ENCODE data around the gene FOXB1. TPM values are rescaled to one million over a fixed set of nuclear protein-coding genes. Genes with fewer than 3 reads are reported as not detected.

FOXB1 gene
- total and polyA plus RNA-seq, 7 donors, result 0.09 TPM; not detected in 6

- Histone ChIP-seq H3K36me3 (no peaks in the 10 kb centered on the region), H3K9me3 (no peaks in the 10 kb centered on the region), H3K27me3 (peaks cover 81 to 100% (median 98%) of the 10 kb centered on the region in 3 donors), H3K27ac (no peak overlapping the region), H3K4me1 (peaks cover 0 to 40% (median 31%) of the 10 kb centered on the region in 4 donors), H3K4me3 (peak overlapping the region in 2 of 4 donors; percentile 41 to 45)
- intact Hi-C loops (cut with DNase I), result no loop called here
- TF ChIP-seq POLR2A (IDR thresholded peaks at IDR 0.05) (no peak), POLR2AphosphoS5 (IDR thresholded peaks at IDR 0.05) (no peak), EP300 (IDR thresholded peaks at IDR 0.05) (no peak), CTCF (IDR thresholded peaks at IDR 0.05) (no peak)
- 2% methylated on average over 44 of the region's 44 CpGs for WGBS, 2 donors
- DNase-seq, result no peak
Measured at GRCh38 chr15:60004846-60005351, 788 bp downstream of the FOXB1 start.

DNA sequence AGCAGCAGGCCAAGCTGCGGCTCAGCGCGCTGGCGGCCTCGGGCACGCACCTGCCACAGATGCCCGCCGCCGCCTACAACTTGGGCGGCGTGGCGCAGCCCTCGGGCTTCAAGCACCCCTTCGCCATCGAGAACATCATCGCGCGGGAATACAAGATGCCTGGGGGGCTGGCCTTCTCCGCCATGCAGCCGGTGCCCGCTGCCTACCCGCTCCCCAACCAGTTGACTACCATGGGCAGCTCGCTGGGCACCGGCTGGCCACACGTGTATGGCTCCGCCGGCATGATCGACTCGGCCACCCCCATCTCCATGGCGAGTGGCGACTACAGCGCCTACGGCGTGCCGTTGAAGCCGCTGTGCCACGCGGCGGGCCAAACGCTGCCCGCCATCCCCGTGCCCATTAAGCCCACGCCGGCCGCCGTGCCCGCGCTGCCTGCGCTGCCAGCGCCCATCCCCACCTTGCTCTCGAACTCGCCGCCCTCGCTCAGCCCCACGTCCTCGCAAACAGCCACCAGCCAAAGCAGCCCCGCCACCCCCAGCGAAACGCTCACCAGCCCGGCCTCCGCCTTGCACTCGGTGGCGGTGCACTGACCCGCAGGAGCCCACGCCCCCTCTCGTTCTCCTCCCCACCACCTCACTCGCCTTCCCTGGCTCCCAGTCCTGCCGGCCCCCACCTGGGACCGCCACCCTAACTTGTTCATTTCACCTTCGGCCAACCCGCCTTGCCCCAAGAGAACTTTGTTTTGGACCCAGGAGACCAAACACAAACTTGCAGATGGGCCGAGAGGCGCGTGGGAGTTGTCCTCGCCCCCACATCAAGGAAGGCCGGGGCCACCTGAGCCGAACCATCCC lies 1.5 kb downstream of the FOXB1 start:
- intact Hi-C loops (cut with DNase I), result no loop called here
- H3K9me3 ChIP-seq, result no peaks in the 10 kb centered on the region
- H3K4me3 ChIP-seq, result peak overlapping the region in 3 of 4 donors; percentile 23 to 45 (median 41)
- peaks cover 0 to 35% (median 31%) of the 10 kb centered on the region in 4 donors for H3K4me1 ChIP-seq
- DNase-seq, result no peak
- TF ChIP-seq POLR2AphosphoS5 (IDR thresholded peaks at IDR 0.05), result no peak
- TF ChIP-seq POLR2A (IDR thresholded peaks at IDR 0.05), result no peak
- no peak for TF ChIP-seq EP300 (IDR thresholded peaks at IDR 0.05)
- no peak for TF ChIP-seq CTCF (IDR thresholded peaks at IDR 0.05)
- H3K27ac ChIP-seq, result no peak overlapping the region
- no peaks in the 10 kb centered on the region for H3K36me3 ChIP-seq
- 2 to 3% methylated on average over 77 of the region's 77 CpGs for WGBS, 2 donors
- H3K27me3 ChIP-seq, result peaks cover 82 to 100% (median 98%) of the 10 kb centered on the region in 3 donors

DNA sequence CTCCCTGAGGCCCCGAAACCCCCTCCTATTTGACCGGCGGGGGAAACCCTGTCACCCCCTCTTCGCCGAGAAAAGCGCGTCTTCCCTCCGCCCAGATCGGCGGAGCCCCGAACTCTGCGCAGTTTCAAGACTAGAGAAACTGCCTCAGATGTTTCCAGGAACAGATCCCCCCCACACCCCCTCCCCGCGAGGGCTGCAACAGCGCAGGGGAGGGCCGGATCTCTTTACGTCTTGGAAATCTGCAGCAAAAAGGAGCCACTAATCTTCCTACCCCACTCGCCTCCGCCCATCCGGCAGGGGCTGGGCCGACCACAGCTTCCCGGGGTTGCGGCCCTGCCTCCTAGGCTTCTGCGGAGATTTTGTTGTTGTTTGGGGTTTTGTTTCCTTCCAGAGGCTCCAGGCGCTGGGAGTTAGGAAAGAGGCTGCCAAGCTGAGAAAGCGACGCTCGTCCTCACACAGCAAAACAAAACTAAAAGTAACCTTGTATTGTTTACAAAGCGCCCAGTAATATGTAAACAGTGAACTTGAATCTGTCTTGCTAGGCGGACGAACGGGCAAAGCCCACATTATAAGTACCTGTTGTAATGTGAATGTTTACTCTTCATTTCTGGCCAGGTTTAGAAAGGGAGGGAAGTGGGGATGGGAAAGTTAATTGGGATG lies 2.2 kb downstream of the FOXB1 start:
- 0 to 1% methylated on average over 32 of the region's 32 CpGs for WGBS, 2 donors
- H3K36me3 ChIP-seq, result no peaks in the 10 kb centered on the region
- peaks cover 77 to 100% (median 98%) of the 10 kb centered on the region in 3 donors for H3K27me3 ChIP-seq
- intact Hi-C loops (cut with DNase I), result no loop called here
- TF ChIP-seq POLR2AphosphoS5 (IDR thresholded peaks at IDR 0.05), result peak in 1 of 4 donors; percentile 11
- TF ChIP-seq CTCF (IDR thresholded peaks at IDR 0.05), result no peak
- no peaks in the 10 kb centered on the region for H3K9me3 ChIP-seq
- no peak overlapping the region for H3K27ac ChIP-seq
- peak overlapping the region; percentile 3 to 45 (median 32) for H3K4me3 ChIP-seq
- H3K4me1 ChIP-seq, result peaks cover 0 to 35% (median 31%) of the 10 kb centered on the region in 4 donors
- no peak for DNase-seq

DNA sequence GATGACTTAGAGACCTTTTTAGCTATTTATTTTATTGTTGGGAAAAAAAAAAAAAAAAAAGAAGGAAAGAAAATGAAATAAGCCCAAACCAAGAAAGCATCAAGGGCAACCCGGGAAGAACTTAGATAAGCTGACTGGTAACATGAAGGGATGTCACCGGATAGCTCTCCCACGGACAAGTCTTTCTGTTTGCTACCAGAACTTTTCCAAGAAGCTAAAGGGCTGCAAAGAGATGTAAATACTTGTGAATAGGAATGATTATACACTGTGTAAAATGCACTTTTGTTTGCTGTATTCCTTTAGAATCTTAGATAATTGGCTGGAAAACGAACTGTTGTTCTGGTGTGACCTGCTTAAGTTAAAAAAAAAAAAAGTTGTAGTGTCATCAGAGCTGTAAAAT lies 2.8 kb downstream of the FOXB1 start:
- Histone ChIP-seq H3K27me3 (peaks cover 75 to 100% (median 96%) of the 10 kb centered on the region in 3 donors), H3K4me1 (peaks cover 0 to 35% (median 30%) of the 10 kb centered on the region in 4 donors), H3K4me3 (peak overlapping the region in 1 of 4 donors; percentile 45), H3K9me3 (no peaks in the 10 kb centered on the region), H3K27ac (no peak overlapping the region), H3K36me3 (no peaks in the 10 kb centered on the region)
- no peak for DNase-seq
- peak in 2 of 4 donors; percentile 2 to 5 for TF ChIP-seq POLR2AphosphoS5 (IDR thresholded peaks at IDR 0.05)
- TF ChIP-seq CTCF (IDR thresholded peaks at IDR 0.05), result no peak
- 6 to 10% methylated on average over 4 of the region's 4 CpGs for WGBS, 2 donors
- intact Hi-C loops (cut with DNase I), result no loop called here
